GM18499 (cell line): ENCODE results near the gene RRM2.

Experiments used
- ATAC-seq: cut with Tn5 transposase; IDR thresholded peaks from one replicate; pipeline ENCODE4 v1.9.1; 2021; ENCODE audit warnings: moderate number of reproducible peaks; ENCODE audit not compliant: insufficient read depth, unreplicated experiment

The RRM2 gene

GRCh38 chr2:10168221-10168620, 45.7 kb downstream of the RRM2 start:
- no peak for ATAC-seq

- ATAC-seq: no peak
Observed at GRCh38 chr2:10169053-10169578, 46.6 kb downstream of the RRM2 start.

DNA sequence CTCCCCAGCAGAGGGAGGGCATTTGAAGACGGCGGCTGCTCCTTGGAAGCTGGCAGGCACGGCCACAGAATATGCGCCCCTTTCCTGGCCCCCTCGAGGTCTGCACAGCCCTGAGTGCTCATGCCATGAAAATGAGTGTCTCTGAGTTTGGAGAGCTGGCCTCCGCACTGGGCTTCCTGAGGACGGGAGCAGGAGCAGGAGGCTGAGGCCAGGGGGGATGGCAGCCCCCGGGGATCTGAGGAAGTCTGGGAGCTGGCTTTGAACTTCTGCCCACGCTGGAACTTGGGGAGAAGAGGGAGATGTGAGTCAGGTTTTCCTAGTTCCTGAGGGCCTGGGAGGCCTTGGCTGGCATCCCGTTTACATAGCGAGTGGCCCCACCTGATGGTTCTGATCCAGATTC, 47.0 kb downstream of the RRM2 start:
- no peak for ATAC-seq

DNA sequence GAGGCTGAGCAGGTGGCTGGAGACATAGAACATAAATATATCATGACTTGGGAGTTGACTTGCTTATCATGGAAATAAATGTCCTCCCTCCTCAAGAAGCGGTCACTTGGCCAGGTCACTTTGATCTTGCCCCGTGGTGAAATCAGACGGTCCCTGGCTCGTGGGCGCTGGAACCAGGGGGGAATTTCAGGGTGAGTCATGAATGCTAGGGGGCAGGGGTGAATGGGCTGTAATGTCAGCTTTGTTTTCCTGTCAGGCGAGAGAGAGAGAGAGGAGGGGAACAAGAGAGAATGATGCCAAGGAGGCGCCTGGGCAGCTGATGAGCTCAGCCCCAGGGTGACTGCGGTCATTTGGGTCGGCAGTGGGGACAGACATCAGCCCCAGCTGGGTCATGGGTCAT, 47.7 kb downstream of the RRM2 start:
- no peak for ATAC-seq

- ATAC-seq: no peak
Observed at GRCh38 chr2:10171006-10171800, 48.7 kb downstream of the RRM2 start.

GRCh38 chr2:10172033-10172871, 49.7 kb downstream of the RRM2 start:
- no peak for ATAC-seq

GRCh38 chr2:10173258-10174005, 50.9 kb downstream of the RRM2 start:
- ATAC-seq: no peak

GRCh38 chr2:10174173-10174572, 51.6 kb downstream of the RRM2 start:
- ATAC-seq: no peak

DNA sequence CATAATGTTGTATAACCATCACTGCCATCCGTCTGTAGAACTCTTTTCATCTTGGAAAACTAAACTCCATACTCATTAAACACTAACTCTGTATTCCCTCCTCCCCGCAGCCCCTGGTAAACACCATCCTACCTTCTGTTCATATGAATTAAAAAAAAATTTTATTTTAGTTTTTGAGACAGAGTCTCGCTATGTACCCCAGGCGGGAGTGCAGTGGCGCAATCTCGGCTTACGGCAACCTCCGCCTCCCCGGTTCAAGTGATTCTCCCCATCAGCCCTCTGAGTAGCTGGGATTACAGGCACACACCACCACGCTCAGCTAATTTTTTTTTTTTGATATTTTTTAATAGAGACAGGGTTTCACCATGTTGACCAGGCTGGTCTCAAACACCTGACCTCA, 52.9 kb downstream of the RRM2 start:
- ATAC-seq: no peak

GRCh38 chr2:10178751-10179150, 56.2 kb downstream of the RRM2 start:
- ATAC-seq: no peak

- no peak for ATAC-seq
Observed at GRCh38 chr2:10179422-10179821, 56.9 kb downstream of the RRM2 start.

GRCh38 chr2:10180229-10180628, 57.7 kb downstream of the RRM2 start:
- ATAC-seq: no peak
